GM21717 (cell line): Measurements from ENCODE around the gene PGK1.
A peak's percentile ranks its signal among the peaks of the same experiment; 100 is the strongest.
"Not testable (repeated sequence)": the region's sequence is repeated elsewhere in the genome, so short reads cannot be mapped to it uniquely, and the experiment has no call there.

Experiments
- ATAC-seq: cut with Tn5 transposase; IDR thresholded peaks from one replicate; pipeline ENCODE4 v1.9.1; 2021; ENCODE audit warnings: mild to moderate bottlenecking, moderate library complexity; ENCODE audit not compliant: unreplicated experiment

The PGK1 gene

GRCh38 chrX:78111140-78111931 is 7.3 kb downstream of the PGK1 start:
- no peak for ATAC-seq

GRCh38 chrX:78116365-78116764 is 12.3 kb downstream of the PGK1 start:
- ATAC-seq = no peak

GRCh38 chrX:78116766-78117165 is 12.7 kb downstream of the PGK1 start:
- ATAC-seq = no peak

- no peak for ATAC-seq
Measured at GRCh38 chrX:78118628-78119027, 14.6 kb downstream of the PGK1 start.

GRCh38 chrX:78119521-78120227 is 15.6 kb downstream of the PGK1 start:
- ATAC-seq = no peak

- no peak for ATAC-seq
Measured at GRCh38 chrX:78123190-78123589, 19.1 kb downstream of the PGK1 start.

- no peak for ATAC-seq
Measured at GRCh38 chrX:78124307-78124706, 20.3 kb downstream of the PGK1 start.

- ATAC-seq = no peak
Measured at GRCh38 chrX:78125148-78125547, 21.1 kb downstream of the PGK1 start.

- not testable (repeated sequence) for ATAC-seq
Measured at GRCh38 chrX:78125781-78126180, 21.7 kb downstream of the PGK1 start.

GRCh38 chrX:78129714-78130113 is 25.7 kb downstream of the PGK1 start:
- no peak for ATAC-seq

- ATAC-seq = no peak
Measured at GRCh38 chrX:78130396-78130795, 26.3 kb downstream of the PGK1 start.

GRCh38 chrX:78131117-78131516 is 27.1 kb downstream of the PGK1 start:
- no peak for ATAC-seq

GRCh38 chrX:78133238-78133960 is 29.4 kb downstream of the PGK1 start:
- ATAC-seq = no peak

GRCh38 chrX:78139160-78140123 is 35.4 kb downstream of the PGK1 start, which contains the start of gene TAF9B:
Gene TAF9B, minus strand, starts transcription at chrX:78139650. Its CDS starts 39 bp downstream, at chrX:78139611.
- ATAC-seq = peak; percentile 98

- ATAC-seq = no peak
Measured at GRCh38 chrX:78140206-78140605, 36.2 kb downstream of the PGK1 start.

- not testable (repeated sequence) for ATAC-seq
Measured at GRCh38 chrX:78147002-78147540, 43.0 kb downstream of the PGK1 start.

- not testable (repeated sequence) for ATAC-seq
Measured at GRCh38 chrX:78157373-78157772, 53.3 kb downstream of the PGK1 start.

GRCh38 chrX:78157846-78158245 is 53.8 kb downstream of the PGK1 start:
- not testable (repeated sequence) for ATAC-seq

- not testable (repeated sequence) for ATAC-seq
Measured at GRCh38 chrX:78160711-78161110, 56.7 kb downstream of the PGK1 start.

GRCh38 chrX:78163175-78163574 is 59.1 kb downstream of the PGK1 start:
- ATAC-seq = not testable (repeated sequence)
